Peyer's patch (tissue), 4 donors: ENCODE measurements around the gene GSTM2.
"Not testable (repeated sequence)": the region's sequence is repeated elsewhere in the genome, so short reads cannot be mapped to it uniquely, and the experiment has no call there.

ENCODE experiments used
- POLR2A ChIP-seq, 2 donors: fragments of 450-650 bp; IDR thresholded peaks; one replicate each; pipeline ENCODE4 v1.5.1; 2017; ENCODE audit warnings: antibody characterized with exemption in 2 of 2, mild to moderate bottlenecking in 2 of 2, moderate library complexity in 2 of 2
- TF ChIP-seq, protein P1 (sequence below), 6 experiments: fragments of 450-650 bp in 4 of 6; fragments of 200-600 bp in 2 of 6; sonication (generic) in 1 of 6; IDR thresholded peaks; one replicate each; pipeline ENCODE4 v1.5.1; 2017 to 2019; ENCODE audit warnings: antibody characterized with exemption in 6 of 6, mild to moderate bottlenecking in 3 of 6, moderate library complexity in 1 of 6

DNA sequence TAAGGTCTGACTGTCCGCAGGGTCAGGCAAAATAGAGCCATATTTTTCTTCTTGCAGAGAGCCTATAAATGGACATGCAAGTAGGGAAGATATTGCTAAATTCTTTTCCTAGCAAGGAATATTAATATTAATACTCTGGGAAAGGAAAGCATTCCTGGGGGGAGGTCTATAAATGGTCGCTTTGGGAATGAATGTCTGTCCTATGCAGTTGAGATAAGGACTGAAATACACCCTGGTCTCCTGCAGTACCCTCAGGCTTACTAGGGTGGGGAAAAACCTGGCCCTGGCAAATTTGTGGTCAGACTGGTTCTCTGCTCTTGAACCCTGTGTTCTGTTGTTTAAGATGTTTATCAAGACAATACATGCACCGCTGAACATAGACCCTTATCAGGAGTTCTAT lies 35.1 kb downstream of the GSTM2 start:
- TF ChIP-seq, protein P1, sequence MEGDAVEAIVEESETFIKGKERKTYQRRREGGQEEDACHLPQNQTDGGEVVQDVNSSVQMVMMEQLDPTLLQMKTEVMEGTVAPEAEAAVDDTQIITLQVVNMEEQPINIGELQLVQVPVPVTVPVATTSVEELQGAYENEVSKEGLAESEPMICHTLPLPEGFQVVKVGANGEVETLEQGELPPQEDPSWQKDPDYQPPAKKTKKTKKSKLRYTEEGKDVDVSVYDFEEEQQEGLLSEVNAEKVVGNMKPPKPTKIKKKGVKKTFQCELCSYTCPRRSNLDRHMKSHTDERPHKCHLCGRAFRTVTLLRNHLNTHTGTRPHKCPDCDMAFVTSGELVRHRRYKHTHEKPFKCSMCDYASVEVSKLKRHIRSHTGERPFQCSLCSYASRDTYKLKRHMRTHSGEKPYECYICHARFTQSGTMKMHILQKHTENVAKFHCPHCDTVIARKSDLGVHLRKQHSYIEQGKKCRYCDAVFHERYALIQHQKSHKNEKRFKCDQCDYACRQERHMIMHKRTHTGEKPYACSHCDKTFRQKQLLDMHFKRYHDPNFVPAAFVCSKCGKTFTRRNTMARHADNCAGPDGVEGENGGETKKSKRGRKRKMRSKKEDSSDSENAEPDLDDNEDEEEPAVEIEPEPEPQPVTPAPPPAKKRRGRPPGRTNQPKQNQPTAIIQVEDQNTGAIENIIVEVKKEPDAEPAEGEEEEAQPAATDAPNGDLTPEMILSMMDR (IDR thresholded peaks at IDR 0.05): not testable (repeated sequence)
- not testable (repeated sequence) for TF ChIP-seq POLR2A (IDR thresholded peaks at IDR 0.05)
